Measurements from ENCODE around the gene SPOCK1. TPM values are rescaled to one million over a fixed set of nuclear protein-coding genes. Genes with fewer than 3 reads are reported as not detected.

Gene SPOCK1
- polyA plus RNA-seq, 3 donors, result 1.8 to 5.7 (median 2.1) TPM

- no peak overlapping the region for H3K4me3 ChIP-seq (replicated peaks in 1 of 3; ENCODE audit: low read depth in 2 of 3, low read length in 3 of 3)
- no peaks in the 10 kb centered on the region for H4K20me1 ChIP-seq (ENCODE audit: insufficient read depth, low read length)
- H3K79me2 ChIP-seq (ENCODE audit: insufficient read depth, low read length), result no peaks in the 10 kb centered on the region
- H3K4me1 Mint-ChIP-seq, result no peaks in the 10 kb centered on the region
- no peaks in the 10 kb centered on the region for H3K27me3 ChIP-seq (ENCODE audit: control insufficient read depth in 2 of 2, insufficient read depth in 2 of 2, low read length in 2 of 2)
- intact Hi-C loops (cut with micrococcal nuclease), result no loop called here
- H3K36me3 ChIP-seq (replicated peaks in 1 of 2; ENCODE audit: control insufficient read depth in 1 of 2, insufficient read depth in 2 of 2, low read length in 2 of 2), result no peaks in the 10 kb centered on the region
- H3K9me3 ChIP-seq (replicated peaks in 1 of 2; ENCODE audit: control insufficient read depth in 1 of 2, insufficient read depth in 1 of 2, low read length in 2 of 2), result no peaks in the 10 kb centered on the region
- 86% methylated on average over 2 of the region's 3 CpGs for WGBS (ENCODE audit: insufficient coverage)
- no peak overlapping the region for H3K27ac Mint-ChIP-seq
- no peak overlapping the region for H3K27ac ChIP-seq (ENCODE audit: low read depth in 1 of 2, low read length in 2 of 2)
- H3K4me3 Mint-ChIP-seq, result no peak overlapping the region
- H3K4me1 ChIP-seq (ENCODE audit: control insufficient read depth in 1 of 2, insufficient read depth in 2 of 2, low read length in 2 of 2), result no peaks in the 10 kb centered on the region
- no peaks in the 10 kb centered on the region for H3K9me3 Mint-ChIP-seq
- no peak overlapping the region for H2AFZ ChIP-seq (ENCODE audit: insufficient read depth, low read depth, low read length, poor library complexity, severe bottlenecking)
- no peak overlapping the region for H3K9ac ChIP-seq (ENCODE audit: insufficient read depth, low read length, poor library complexity, severe bottlenecking)
- H3K36me3 Mint-ChIP-seq, result no peaks in the 10 kb centered on the region
- H3K27me3 Mint-ChIP-seq (ENCODE audit: low read depth in 3 of 3), result peaks cover 1 to 3% (median 2%) of the 10 kb centered on the region in 3 donors
- no peak for DNase-seq
- TF ChIP-seq CTCF (IDR thresholded peaks at IDR 0.05), result no peak
- no peak overlapping the region for H3K4me2 ChIP-seq (replicated peaks; ENCODE audit: extremely low read depth, low read length, poor library complexity, severe bottlenecking)
These were observed 477.1 kb downstream of the SPOCK1 start for GRCh38 chr5:137022043-137022442.

DNA sequence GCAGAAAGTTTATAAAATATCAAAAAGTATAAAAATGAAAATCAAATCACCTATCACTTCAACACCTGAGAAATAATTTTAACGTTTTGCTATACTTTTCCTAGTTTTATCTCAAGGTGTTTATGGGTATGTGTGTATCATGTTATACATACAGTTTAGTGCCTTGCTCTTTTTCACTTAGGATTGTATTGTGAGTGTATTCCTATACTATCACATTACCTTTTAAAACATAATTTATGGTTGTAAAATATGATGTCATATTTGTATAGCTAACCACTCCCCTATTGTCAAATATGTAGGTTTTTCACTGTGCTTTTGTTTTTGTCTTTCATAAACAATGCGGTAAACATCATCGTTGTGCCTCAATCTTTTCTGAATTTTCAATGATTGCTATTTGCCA is 479.9 kb downstream of the SPOCK1 start:
- Mint-ChIP-seq H3K36me3 (no peaks in the 10 kb centered on the region), H3K4me1 (no peaks in the 10 kb centered on the region), H3K4me3 (no peak overlapping the region), H3K27me3 (ENCODE audit: low read depth in 3 of 3) (peaks cover 0 to 3% (median 2%) of the 10 kb centered on the region in 3 donors), H3K9me3 (peaks cover 0 to 3% (median 0%) of the 10 kb centered on the region in 7 donors), H3K27ac (no peak overlapping the region)
- no peaks in the 10 kb centered on the region for H3K36me3 ChIP-seq (replicated peaks in 1 of 2; ENCODE audit: control insufficient read depth in 1 of 2, insufficient read depth in 2 of 2, low read length in 2 of 2)
- H3K27me3 ChIP-seq (ENCODE audit: control insufficient read depth in 2 of 2, insufficient read depth in 2 of 2, low read length in 2 of 2), result no peaks in the 10 kb centered on the region
- H3K27ac ChIP-seq (ENCODE audit: low read depth in 1 of 2, low read length in 2 of 2), result no peak overlapping the region
- no CpG with 5 or more reads among the region's 3 CpGs for WGBS (ENCODE audit: insufficient coverage)
- H3K4me2 ChIP-seq (replicated peaks; ENCODE audit: extremely low read depth, low read length, poor library complexity, severe bottlenecking), result no peak overlapping the region
- no peaks in the 10 kb centered on the region for H3K79me2 ChIP-seq (ENCODE audit: insufficient read depth, low read length)
- TF ChIP-seq CTCF (IDR thresholded peaks at IDR 0.05), result no peak
- DNase-seq, result no peak
- intact Hi-C loops (cut with micrococcal nuclease), result no loop called here
- H3K4me1 ChIP-seq (ENCODE audit: control insufficient read depth in 1 of 2, insufficient read depth in 2 of 2, low read length in 2 of 2), result no peaks in the 10 kb centered on the region
- H3K9me3 ChIP-seq (replicated peaks in 1 of 2; ENCODE audit: control insufficient read depth in 1 of 2, insufficient read depth in 1 of 2, low read length in 2 of 2), result no peaks in the 10 kb centered on the region
- H3K4me3 ChIP-seq (replicated peaks in 1 of 3; ENCODE audit: low read depth in 2 of 3, low read length in 3 of 3), result no peak overlapping the region
- no peaks in the 10 kb centered on the region for H4K20me1 ChIP-seq (ENCODE audit: insufficient read depth, low read length)
- no peak overlapping the region for H2AFZ ChIP-seq (ENCODE audit: insufficient read depth, low read depth, low read length, poor library complexity, severe bottlenecking)
- no peak overlapping the region for H3K9ac ChIP-seq (ENCODE audit: insufficient read depth, low read length, poor library complexity, severe bottlenecking)
